ENCODE data around the gene SPINT2. TPM values are rescaled to one million over a fixed set of nuclear protein-coding genes. Genes with fewer than 3 reads are reported as not detected.

Gene SPINT2
- total and polyA plus RNA-seq, 2 of the 13 experiments (the other 11 are each of a cell fraction or from before 2014, with no cell fraction given) = 0.31 to 0.77 TPM

DNA sequence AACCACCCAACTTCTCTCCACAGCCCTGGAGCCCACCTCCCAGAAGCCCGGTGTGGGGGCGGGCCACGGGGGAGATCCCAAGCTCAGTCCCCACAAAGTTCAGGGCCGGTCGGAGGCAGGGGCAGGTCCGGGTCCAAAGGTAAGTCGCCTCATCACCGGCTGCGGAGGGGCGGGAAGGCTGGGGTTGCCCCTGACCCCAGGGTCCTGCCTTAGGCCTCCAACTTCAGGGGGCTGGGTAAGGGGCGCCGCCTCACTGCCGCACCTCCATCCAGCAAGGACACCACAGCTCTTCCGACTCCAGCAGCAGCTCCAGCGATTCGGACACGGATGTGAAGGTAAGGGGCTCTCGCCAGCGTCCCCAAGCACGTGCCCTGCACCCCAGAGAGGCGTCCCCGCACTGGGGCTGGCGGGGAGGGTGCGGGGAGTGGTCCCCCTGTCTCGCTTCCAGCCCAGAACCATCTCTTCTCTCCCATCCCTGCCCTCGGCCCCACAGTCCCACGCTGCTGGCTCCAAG is 40.0 kb downstream of the SPINT2 start (continued):
- TF ChIP-seq, protein P1, sequence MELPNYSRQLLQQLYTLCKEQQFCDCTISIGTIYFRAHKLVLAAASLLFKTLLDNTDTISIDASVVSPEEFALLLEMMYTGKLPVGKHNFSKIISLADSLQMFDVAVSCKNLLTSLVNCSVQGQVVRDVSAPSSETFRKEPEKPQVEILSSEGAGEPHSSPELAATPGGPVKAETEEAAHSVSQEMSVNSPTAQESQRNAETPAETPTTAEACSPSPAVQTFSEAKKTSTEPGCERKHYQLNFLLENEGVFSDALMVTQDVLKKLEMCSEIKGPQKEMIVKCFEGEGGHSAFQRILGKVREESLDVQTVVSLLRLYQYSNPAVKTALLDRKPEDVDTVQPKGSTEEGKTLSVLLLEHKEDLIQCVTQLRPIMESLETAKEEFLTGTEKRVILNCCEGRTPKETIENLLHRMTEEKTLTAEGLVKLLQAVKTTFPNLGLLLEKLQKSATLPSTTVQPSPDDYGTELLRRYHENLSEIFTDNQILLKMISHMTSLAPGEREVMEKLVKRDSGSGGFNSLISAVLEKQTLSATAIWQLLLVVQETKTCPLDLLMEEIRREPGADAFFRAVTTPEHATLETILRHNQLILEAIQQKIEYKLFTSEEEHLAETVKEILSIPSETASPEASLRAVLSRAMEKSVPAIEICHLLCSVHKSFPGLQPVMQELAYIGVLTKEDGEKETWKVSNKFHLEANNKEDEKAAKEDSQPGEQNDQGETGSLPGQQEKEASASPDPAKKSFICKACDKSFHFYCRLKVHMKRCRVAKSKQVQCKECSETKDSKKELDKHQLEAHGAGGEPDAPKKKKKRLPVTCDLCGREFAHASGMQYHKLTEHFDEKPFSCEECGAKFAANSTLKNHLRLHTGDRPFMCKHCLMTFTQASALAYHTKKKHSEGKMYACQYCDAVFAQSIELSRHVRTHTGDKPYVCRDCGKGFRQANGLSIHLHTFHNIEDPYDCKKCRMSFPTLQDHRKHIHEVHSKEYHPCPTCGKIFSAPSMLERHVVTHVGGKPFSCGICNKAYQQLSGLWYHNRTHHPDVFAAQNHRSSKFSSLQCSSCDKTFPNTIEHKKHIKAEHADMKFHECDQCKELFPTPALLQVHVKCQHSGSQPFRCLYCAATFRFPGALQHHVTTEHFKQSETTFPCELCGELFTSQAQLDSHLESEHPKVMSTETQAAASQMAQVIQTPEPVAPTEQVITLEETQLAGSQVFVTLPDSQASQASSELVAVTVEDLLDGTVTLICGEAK (IDR thresholded peaks at IDR 0.05) = no peak
- TF ChIP-seq, protein P1 (CRISPR knock-in tag; IDR thresholded peaks at IDR 0.05) = no peak
- no peak for TF ChIP-seq ZNF556 (CRISPR knock-in tag; IDR thresholded peaks at IDR 0.05; ENCODE audit: borderline replicate concordance)
- 0 out of 2 replicates have a peak, but pooled peaks have one; percentile 33 for TF ChIP-seq ZNF160 (CRISPR knock-in tag; IDR thresholded peaks at IDR 0.05)
- TF ChIP-seq ZNF557 (CRISPR knock-in tag; IDR thresholded peaks at IDR 0.05) = no peak
- TF ChIP-seq TRIM24 (CRISPR knock-in tag; IDR thresholded peaks at IDR 0.05) = no peak
- TF ChIP-seq FOXA1 (IDR thresholded peaks at IDR 0.05) = no peak
- no peak for TF ChIP-seq FOXA1 (CRISPR knock-in tag; IDR thresholded peaks at IDR 0.05)
- TF ChIP-seq, protein P2, sequence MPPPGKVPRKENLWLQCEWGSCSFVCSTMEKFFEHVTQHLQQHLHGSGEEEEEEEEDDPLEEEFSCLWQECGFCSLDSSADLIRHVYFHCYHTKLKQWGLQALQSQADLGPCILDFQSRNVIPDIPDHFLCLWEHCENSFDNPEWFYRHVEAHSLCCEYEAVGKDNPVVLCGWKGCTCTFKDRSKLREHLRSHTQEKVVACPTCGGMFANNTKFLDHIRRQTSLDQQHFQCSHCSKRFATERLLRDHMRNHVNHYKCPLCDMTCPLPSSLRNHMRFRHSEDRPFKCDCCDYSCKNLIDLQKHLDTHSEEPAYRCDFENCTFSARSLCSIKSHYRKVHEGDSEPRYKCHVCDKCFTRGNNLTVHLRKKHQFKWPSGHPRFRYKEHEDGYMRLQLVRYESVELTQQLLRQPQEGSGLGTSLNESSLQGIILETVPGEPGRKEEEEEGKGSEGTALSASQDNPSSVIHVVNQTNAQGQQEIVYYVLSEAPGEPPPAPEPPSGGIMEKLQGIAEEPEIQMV (CRISPR knock-in tag; IDR thresholded peaks at IDR 0.05; ENCODE audit: low read depth) = no peak
- TF ChIP-seq ZNF124 (CRISPR knock-in tag; IDR thresholded peaks at IDR 0.05) = no peak
- TF ChIP-seq RELA (CRISPR knock-in tag; IDR thresholded peaks at IDR 0.05) = no peak
- no peak for TF ChIP-seq NFE2 (CRISPR knock-in tag; IDR thresholded peaks at IDR 0.05)
- TF ChIP-seq, protein P3, sequence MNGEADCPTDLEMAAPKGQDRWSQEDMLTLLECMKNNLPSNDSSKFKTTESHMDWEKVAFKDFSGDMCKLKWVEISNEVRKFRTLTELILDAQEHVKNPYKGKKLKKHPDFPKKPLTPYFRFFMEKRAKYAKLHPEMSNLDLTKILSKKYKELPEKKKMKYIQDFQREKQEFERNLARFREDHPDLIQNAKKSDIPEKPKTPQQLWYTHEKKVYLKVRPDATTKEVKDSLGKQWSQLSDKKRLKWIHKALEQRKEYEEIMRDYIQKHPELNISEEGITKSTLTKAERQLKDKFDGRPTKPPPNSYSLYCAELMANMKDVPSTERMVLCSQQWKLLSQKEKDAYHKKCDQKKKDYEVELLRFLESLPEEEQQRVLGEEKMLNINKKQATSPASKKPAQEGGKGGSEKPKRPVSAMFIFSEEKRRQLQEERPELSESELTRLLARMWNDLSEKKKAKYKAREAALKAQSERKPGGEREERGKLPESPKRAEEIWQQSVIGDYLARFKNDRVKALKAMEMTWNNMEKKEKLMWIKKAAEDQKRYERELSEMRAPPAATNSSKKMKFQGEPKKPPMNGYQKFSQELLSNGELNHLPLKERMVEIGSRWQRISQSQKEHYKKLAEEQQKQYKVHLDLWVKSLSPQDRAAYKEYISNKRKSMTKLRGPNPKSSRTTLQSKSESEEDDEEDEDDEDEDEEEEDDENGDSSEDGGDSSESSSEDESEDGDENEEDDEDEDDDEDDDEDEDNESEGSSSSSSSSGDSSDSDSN (CRISPR knock-in tag; IDR thresholded peaks at IDR 0.05) = 0 out of 2 replicates have a peak, but pooled peaks have one; percentile 14
- TF ChIP-seq, protein P4, sequence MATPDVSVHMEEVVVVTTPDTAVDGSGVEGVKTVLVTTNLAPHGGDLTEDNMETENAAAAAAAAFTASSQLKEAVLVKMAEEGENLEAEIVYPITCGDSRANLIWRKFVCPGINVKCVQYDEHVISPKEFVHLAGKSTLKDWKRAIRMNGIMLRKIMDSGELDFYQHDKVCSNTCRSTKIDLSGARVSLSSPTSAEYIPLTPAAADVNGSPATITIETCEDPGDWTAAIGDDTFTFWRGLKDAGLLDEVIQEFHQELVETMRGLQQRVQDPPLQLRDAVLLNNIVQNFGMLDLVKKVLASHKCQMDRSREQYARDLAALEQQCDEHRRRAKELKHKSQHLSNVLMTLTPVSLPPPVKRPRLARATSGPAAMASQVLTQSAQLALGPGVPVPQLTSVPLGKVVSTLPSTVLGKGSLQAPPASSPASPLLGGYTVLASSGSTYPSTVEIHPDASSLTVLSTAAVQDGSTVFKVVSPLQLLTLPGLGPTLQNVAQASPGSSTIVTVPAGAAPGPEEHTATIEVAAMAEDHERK (CRISPR knock-in tag; IDR thresholded peaks at IDR 0.05; ENCODE audit: low read depth) = no peak
- no peak for TF ChIP-seq NR2F2 (IDR thresholded peaks at IDR 0.05; ENCODE audit: borderline replicate concordance, low read depth)
- no peak for TF ChIP-seq ZNF562 (CRISPR knock-in tag; IDR thresholded peaks at IDR 0.05; ENCODE audit: borderline replicate concordance)
